GM21381 (cell line): ENCODE data around the gene UBE2L6.
A peak's percentile ranks its signal among the peaks of the same experiment; 100 is the strongest.
"Not testable (repeated sequence)": the region's sequence is repeated elsewhere in the genome, so short reads cannot be mapped to it uniquely, and the experiment has no call there.

Experiments used
- ATAC-seq: cut with Tn5 transposase; IDR thresholded peaks from one replicate; pipeline ENCODE4 v1.9.1; 2021; ENCODE audit warnings: mild to moderate bottlenecking, moderate library complexity; ENCODE audit not compliant: unreplicated experiment

The UBE2L6 gene

DNA sequence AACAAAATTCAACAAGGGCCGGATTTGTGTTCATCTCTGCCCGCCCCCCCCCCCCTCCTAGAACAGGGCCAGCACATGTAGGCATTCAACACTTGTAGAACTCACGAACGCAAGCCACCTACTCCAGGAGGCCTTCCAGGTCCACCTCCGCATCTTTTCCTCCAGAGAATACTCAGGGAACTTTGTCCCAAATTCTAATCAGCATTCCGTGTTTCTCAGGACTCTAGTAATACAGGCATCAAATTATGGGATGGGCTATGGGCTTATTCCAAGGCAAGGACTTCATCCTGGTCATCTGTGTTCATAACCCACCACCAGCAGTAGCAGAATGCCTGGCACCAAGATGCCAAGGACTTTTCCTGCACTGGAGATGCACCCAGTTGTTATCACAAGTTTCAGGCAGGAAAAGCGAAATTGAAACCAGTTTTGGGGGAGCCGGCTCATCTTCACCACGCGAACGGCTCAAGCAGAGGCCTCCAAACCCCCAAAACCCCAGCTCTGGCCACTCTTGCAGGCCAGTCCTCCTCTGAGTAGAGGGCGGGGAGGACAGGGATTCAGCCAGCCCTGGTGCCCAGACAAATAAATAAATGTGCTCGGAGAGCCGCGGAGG lies 462 bp downstream of the UBE2L6 start:
- ATAC-seq, result peak; percentile 4

DNA sequence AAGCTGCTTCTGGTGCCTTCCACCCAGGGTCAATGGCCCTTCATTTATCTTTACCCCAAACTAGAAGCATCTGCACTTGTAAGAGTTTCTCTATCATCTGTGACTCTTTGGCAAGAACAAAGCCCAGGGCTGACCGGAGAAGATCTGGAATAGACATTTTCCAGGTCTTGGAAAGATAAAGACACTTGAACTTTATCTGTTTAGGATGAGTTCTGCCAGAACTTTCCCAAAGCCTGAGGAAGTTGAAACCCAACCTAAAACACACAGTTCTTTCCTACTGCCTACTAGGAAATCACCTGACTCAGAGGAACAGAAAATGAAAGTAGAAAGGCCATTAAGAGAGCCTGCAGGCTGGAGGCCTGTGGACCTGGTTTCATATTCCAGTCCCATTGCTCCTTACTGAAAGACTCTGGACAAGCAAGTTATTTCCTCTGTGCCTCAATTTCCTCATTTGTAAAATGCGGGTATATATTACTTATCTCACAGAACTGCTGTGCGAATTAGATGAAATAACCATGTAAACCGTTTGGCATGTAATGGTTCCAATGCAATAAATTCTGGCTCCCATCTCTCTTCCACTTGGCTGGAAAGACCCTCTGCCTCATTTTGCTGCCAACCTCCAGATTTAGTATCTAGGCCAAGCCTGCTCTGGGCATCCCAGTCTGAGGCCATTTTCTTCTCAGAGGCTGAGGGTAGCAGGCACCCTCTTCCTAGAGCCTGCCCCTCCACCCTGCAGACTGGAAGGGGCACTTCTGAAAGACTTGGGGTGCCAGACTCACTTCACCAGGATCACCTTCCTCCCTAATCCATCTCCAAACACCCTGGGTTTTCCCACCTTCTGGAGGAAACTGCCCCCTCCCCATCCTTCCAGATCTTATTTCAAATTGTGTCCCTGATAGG lies 1.2 kb downstream of the UBE2L6 start:
- ATAC-seq, result peak; percentile 59

DNA sequence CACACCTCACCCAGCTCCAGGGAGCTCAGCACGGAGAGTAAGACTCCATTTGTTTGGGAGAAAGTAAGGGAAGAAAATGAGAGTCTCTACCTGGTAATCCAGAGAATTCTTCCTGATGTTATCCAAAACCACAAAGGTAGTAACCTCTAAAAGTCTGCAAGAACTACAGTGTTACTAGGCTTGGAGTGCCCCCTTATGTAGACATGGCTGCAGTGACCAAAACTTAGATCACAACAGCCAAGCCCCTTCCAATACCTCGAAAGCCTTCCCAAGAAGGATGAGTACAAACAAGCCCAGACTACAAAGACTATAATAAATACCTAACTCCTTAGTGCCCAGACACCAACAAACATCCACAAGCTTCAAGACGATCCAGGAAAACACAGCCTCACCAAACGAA lies 4.9 kb downstream of the UBE2L6 start:
- ATAC-seq, result no peak

DNA sequence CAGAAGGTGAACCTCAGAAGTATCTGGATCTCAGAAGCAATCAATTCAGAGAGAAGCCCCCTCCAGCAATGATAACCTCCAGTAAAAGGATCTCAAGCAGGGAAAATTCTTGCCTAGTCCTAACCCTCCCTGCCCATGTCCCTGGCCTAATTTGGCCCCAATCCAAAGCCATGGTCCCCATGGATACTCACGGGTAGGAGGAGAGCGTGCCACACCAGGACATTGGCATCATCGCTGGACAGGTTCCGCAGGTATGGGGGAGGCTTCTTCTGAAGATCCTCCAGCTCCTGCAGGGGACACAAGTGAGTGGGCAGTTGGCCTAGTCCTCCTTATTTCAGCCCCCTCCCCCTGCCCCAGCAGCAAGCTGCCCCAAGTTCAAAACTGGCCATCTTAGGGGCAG lies 7.3 kb downstream of the UBE2L6 start:
- no peak for ATAC-seq

DNA sequence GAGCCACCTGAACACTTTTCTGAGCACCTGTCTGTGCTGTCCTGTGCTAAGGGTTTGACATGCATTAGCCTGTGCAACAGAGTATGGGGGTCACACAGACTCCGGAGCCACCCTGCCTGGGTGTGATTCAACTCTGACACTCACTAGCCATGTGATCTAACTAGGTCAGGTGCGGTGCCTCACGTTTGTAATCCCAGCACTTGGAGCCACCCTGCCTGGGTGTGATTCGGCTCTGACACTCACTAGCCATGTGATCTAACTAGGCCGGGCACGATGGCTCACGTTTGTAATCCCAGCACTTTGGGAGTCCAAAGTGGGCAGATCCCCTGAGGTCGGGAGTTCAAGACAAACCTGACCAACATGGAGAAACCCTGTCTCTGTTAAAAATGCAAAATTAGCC lies 11.4 kb downstream of the UBE2L6 start:
- ATAC-seq, result no peak

DNA sequence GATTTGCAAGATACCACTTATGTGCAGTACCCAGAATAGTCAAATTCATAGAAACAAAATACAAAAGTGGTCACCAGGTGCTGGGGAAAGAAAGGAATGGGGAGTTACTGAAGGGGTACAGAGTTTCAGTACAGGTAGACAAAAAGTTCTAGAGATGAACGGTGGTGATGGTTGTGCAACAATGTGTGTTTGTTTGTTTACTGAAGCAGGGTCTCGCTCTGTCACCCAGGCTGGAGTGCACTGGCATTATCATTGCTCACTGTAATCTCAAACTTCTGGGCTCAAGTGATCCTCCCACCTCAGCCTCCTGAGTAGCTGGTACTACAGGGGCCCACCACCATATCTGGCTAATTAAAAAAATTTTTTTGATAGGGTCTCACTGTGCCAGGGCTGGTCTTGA lies 12.1 kb downstream of the UBE2L6 start:
- ATAC-seq, result no peak

DNA sequence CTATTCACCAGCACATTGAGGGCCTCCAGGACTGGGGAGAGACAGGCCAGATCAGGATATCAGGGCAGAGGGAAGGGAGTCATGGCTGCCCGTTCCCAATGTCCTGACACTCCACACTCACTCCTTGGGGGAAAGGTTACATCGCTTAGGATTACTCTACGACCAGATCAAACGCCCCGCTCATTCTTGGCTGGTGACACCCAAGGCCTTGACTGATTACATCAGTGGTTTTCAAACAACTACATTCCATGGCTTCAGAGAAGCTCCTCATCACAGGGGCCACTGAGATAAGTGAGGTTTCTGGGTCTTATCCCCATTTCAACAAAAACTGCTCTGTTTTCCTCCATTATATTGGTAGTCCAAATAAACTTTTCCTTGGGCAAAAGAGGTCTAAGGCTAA lies 15.0 kb downstream of the UBE2L6 start:
- no peak for ATAC-seq

DNA sequence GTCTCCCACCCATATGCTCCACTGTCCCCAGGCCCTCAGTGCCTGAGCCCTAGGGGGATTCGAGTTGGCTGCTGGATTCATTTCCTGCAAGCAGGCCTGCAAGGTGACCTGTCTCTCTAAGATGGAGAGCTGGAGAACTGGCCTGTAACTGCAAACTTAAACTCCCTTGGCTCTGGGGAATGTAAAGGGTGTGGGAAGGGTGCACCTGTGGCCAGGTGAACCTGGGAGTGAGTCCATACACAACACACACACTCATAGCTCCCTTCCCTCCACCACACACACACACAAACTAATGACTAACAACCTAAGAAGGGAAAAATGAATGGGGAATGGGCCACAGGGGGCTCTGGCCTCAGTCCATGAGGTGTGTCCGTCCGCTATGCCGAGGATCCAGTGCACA lies 15.5 kb downstream of the UBE2L6 start:
- ATAC-seq, result no peak

DNA sequence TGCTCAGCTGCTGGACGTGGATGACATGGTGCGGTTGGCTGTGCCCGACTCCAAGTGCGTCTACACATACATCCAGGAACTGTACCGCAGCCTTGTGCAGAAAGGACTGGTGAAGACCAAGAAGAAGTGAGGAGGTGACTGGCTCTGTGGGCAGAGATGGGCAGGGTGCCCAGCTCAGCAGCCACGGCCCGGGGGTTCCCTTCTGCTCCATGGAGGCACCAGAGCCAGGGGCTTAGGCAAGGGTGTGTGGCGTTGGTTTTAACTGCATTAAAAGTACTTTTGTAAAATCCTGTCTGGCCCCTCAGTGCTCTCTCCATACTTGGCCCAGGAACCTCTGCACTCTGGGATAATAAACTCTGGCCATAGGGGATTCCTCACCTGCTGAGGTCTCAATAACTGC lies 17.5 kb downstream of the UBE2L6 start:
- no peak for ATAC-seq

DNA sequence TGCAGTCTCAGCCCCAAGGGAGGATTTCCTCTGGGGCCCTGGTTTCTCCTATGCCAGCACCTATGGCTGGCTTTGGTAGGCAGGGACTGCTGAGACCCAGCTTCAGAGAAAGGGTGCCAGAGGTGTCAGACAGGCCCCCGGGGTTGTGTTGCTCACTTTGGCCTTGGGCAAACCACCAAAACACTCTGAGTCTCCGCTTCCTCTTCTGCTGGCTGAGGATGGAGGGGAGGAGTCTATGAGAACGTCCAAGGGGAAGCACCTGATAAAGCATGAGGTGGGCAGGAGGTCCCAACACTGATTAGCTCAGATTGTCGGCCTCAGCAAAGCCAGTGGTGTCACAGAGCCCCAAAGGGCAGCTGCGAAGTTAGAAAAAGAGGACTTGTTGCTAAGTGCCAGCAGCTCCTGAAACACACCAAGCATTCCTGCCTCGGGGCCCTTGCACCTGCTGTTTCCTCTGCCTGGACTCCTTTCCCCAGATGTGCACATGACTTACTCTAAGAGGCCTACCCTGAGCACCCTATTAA lies 19.6 kb downstream of the UBE2L6 start:
- ATAC-seq, result peak; percentile 88

DNA sequence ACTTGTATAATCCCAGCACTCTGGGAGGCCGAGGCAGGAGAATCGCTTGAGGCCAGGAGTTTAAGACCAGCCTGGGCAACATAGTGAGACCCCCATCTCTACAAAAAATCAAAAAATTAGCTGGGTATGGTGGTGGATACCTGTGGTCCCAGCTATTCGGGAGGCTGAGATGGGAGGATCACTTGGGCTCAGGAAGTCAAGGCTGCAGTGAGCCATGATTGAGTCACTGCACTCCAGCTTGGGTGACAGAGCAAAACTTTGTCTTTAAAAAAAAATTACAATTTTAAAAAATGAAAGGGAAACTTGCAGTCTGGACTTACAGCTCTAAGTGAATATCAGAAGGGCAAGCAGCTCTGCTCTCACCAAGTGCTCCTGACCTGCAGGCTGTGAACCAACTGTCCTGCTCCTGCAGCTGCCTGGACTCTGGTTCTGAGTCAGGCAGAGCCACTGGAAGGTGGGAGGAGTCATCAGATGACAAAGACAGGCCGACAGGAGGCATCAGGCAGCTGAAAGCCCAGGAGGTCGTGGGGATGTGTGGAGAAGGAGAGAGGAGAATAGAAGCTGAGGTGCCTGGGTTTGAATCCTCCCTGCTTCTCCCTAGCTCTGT lies 20.5 kb downstream of the UBE2L6 start:
- ATAC-seq, result peak; percentile 62

DNA sequence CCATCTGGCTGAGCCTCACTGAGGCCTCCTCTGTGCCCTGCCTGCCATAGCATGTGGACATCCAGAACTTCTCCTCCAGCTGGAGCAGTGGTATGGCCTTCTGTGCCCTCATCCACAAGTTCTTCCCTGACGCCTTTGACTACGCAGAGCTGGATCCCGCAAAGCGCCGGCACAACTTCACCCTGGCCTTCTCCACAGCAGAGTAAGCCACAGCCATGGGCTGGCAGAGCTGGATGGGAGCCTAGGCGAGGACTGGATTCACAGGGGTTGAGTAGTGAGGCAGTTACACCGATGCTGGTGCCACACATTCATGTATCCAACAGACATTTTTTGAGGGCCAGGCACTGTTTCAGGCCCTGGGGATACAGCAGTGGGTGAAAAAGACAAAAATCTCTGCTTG lies 21.0 kb downstream of the UBE2L6 start:
- no peak for ATAC-seq

DNA sequence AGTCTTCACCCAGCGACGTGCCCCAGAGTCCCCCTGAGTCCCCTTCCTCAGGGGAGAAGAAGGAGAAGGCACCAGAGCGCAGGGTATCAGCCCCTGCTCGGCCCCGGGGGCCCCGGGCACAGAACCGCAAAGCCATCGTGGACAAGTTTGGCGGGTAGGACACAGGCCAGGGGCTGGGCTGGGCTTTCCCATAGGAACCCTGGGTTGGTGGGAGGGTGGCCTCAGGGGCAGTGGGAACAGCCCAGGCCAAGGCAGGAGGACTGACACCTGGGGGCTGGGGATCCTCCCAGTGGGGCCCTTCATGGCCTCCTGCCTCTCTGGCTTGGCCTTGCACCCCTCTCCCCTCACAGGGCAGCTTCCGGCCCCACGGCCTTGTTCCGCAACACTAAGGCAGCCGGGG lies 21.6 kb downstream of the UBE2L6 start:
- ATAC-seq, result no peak

DNA sequence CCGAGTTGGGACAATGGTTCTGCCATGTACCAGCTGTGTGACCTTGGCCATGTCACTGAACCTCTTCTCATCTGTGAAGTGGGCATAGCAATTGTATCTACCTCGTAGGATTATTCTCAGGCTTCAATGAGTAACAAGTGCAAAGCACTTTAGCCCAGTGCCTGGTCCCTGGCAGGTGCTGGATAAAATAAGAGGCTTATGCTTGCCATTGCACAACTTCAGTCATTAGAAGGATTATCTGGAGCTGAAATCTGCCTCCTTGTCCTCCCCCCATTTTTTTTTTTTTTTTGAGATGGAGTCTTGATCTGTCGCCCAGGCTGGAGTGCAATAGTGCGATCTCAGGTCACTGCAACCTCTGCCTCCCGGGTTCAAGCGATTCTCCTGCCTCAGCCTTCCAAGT lies 22.9 kb downstream of the UBE2L6 start:
- no peak for ATAC-seq

DNA sequence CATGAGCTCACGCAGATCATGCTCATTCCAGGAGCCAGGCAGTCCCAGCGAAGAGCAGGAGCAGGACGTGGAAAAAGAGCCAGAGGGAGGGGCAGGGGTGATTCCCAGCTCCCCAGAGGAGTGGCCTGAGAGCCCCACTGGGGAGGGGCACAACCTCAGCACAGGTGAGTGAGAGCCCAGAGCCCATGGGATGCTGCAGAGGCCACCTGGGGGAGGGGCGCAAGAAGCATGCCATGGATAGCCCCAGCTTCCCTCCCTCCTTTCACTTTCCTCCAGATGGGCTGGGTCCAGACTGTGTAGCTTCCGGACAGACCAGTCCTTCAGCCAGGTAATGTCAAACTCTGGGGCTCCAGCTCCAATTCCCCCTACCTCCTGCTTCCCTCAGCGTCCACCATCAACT lies 23.9 kb downstream of the UBE2L6 start:
- no peak for ATAC-seq

DNA sequence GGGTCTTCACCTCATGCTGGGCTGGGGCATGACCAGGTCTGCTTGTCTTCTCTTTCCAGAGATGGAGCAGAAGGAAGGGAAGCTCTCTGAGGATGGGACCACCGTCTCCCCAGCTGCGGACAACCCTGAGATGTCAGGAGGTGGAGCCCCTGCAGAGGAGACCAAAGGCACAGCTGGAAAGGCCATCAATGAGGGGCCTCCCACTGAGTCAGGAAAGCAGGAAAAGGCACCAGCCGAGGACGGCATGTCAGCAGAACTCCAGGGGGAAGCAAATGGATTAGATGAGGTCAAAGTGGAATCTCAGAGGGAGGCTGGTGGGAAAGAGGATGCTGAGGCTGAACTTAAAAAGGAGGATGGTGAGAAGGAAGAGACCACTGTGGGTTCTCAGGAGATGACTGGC lies 24.9 kb downstream of the UBE2L6 start:
- no peak for ATAC-seq

DNA sequence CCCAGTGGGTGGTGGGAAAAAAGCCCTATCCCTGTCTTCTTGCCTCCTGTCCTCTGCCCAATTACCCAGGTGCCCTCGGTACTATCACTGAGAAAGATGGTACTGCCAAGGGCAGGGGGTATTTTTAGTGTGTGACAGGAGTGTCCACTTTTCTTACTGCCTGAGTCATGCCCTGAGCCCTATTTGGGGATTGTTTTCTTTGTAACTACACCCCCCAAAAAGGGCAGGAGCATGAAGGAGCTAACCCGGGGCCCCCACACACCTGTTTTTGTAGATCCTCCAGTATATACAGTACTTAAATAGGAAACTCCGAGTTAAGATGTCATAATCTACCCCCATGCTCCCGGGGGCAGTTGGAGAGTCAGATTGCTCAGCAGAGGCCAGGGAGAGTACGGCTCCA lies 26.3 kb downstream of the UBE2L6 start:
- no peak for ATAC-seq

DNA sequence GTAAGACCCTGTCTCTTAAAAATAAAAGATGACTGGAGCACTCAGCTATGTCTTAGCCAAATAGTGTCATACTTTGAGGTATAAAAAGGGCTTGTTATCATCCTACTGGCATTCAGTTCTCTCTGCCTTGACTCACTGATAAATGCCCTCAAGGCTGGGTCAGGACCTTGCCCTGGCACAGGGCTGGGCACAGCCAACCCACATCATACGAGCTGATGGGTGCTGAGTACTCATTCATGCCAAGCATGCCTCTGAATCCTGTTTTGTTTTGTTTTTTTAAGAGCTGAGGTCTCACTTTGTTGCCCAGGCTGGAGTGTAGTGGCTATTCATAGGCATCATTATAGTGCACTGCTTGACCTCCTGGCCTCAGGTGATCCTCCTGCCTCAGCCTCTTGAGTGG lies 28.1 kb downstream of the UBE2L6 start:
- ATAC-seq, result no peak

DNA sequence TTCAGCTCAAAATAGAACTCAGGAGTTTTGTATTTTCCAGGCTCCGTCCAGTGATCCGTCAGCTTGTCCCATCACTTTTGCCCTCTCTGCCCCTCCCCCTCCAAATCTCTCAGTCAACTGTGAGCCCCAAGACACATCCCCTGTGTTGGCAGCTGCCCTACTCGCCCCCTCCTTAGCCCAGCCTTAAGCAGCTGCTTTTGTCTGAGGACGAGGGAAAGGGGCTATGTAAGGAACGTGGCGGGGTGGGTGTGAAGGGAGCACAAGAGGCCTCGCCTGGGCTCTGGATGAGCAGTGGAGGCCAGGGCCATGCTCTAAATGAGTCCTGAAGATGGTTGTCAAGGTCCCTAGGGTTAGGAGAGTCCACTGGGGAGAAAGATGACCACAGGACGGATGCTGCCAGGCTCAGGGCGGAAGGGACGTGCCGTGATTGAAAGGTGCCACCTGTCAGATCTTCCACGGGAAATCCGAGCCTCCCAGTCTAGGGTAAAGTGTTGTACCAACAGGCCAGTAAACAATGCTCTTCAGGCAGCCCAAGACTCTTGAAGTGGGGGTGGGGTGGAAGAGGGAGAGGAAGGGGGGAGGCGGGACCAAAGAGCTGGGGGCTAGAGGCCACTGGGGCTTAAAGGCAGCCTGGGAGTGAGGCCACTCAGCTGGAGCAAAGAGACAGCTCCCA lies 30.4 kb downstream of the UBE2L6 start, which contains the start of gene SMTNL1:
TSS of gene SMTNL1 (plus strand) at position 649 of the 673 bp plus-strand sequence. CDS start 5,048 bp downstream, outside the sequence.
- ATAC-seq, result no peak

DNA sequence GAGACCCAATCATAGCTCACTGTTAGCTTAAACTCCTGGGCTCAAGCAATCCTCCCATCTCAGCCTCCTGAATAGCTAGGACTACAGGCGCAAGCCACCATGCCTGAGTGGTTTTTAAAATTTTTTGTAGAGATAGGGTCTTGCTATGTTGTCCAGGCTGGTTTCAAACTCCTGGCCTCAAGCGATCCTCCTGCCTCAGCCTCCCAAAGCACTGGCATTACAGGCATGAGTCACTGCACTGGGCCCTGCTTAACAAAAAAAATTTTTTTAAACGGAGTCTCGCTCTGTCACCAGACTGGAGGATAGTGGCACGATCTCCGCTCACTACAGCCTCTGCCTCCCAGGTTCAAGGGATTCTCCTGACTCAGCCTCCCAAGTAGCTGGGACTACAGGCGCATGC lies 33.0 kb downstream of the UBE2L6 start:
- not testable (repeated sequence) for ATAC-seq
